ENCODE data around the gene RASEF.
"Not testable (repeated sequence)": the region's sequence is repeated elsewhere in the genome, so short reads cannot be mapped to it uniquely, and the experiment has no call there.

Gene RASEF

GRCh38 chr9:82934025-82934424 is 128.9 kb downstream of the RASEF start:
- DNase-seq (ENCODE audit: low read depth, low spot score); H3K4me3 ChIP-seq (ENCODE audit: low read length): not testable (repeated sequence)

DNA sequence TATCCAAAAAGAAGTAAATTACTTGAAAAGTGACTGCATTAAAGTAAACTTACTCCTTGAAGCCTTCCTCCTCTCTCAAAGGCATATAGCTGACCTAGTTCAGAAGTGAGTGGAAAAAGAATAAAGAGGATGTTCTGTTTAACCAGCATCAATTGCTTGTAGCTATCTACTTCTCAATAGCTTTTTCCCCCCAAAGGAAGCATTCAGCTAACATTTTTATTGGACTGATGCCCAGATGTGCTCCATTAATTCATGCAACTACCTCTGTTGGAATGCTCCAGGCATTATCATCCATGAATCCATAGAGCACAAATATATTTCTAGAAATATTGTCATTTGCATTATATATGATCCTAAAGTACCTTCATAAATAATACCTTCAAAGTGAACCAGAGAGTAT is 132.8 kb downstream of the RASEF start:
- H3K4me3 ChIP-seq (ENCODE audit: low read length), result no peak overlapping the region
- DNase-seq (ENCODE audit: low read depth, low spot score), result no peak

Data from Jurkat, Clone E6-1 (cell line).